GM12872 (cell line): ENCODE measurements around the gene DUSP10.

ENCODE experiments used
- CTCF ChIP-seq: IDR thresholded peaks from 3 replicates; pipeline ENCODE4 v1.5.1; 2011; ENCODE audit warnings: low read depth, mild to moderate bottlenecking, low read length, moderate library complexity; ENCODE audit not compliant: insufficient read depth

Gene DUSP10

GRCh38 chr1:221762121-221762520 lies 20.2 kb upstream of the DUSP10 start:
- no peak for TF ChIP-seq CTCF

DNA sequence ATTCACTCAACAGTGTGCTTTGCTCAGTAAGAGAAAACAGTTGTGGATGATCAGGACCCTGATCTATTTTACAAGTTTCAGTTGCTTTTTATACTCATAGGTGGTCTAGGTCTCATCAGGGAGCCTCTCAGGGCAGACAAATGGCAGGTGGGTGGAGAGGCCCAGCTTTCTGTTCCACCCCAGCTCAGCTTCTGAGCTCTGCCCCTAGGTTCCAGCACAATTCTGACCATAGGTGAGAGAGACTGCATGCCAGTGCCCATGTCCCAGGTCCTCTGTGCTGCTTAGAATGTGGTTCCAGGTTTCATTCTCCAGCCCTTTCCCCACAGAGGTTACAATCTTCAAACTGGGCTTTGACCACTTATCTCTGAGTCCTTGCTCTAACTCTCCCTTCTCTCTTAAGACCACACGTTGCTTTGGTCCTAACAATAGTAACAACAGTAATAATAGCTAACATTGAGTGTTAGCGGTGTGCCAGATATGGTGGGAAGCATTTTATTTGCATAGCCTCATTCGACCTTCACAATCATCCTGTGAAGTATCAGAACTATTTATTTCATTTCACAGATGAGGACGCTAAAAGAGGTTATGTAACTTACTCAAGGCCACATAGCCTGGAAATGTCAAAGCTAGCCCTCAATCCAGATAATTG lies 19.6 kb upstream of the DUSP10 start:
- TF ChIP-seq CTCF: no peak

DNA sequence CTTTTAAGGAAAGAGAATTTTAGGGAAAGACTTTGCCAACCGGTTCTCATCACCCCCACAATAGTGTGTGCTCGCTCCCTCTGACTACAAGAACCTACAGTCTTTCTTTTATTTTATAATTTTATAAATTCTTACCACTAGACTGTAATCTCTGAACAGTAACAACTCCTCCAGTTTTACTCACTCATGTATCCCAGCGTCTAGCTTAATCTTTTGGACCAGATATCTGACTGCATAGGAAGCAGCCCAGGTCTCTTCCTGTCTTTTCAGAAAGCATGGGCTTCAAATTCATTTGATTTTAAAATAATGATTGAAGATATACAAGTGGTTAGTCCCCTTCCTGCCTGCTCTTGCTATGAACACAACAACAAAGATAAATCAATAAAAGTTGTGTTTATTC lies 19.0 kb upstream of the DUSP10 start:
- TF ChIP-seq CTCF: no peak

DNA sequence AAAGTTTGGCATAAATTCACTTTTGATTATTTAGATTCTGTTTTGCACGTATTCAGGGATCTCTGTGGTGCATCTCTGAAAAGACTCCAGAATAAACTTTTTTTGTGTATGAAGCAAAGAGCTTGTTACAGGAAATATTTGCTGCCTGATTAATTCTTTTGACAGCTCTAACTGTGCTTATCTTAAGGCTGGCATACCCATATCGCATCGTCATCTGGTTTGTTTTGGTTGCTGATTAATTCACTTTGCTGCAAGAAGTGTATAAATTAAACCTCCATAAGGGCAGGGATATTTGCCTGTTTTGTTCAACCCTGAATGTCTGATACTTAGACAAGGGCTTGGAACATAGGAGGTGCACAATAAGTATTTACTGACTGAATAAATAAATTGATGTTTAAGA lies 17.5 kb upstream of the DUSP10 start:
- no peak for TF ChIP-seq CTCF

DNA sequence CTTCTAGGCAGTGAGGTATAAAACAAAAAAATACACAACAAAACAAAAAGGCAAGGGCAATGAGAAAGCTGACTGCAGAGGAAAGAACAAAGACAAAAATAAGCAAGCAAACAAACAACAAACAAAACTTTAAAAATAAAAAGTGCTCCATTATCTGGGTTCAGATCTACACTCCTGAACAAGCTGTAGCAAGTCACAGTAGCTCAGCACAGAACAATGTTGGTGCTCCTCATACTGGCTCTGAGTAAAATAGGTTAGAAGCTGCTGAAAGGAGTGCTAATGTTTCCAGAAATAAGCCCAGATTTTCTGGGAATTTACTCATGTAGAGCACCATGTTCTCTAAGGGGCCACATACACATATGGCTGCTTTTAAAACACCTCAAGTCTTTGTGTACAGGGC lies 16.6 kb upstream of the DUSP10 start:
- no peak for TF ChIP-seq CTCF

GRCh38 chr1:221756830-221757551 lies 15.1 kb upstream of the DUSP10 start:
- no peak for TF ChIP-seq CTCF

- TF ChIP-seq CTCF: no peak
These were observed 11.9 kb upstream of the DUSP10 start for GRCh38 chr1:221753828-221754188.
